HUDEP-2 (cell line): ENCODE results near the gene KCNK16.

Experiments used
- DNase-seq, 76 experiments: peaks; one replicate each; lab custom pipeline; 2025; ENCODE audit not compliant: unreplicated experiment in 76 of 76; lab: John Stamatoyannopoulos, UW

The KCNK16 gene

GRCh38 chr6:39342692-39343395, 20.3 kb upstream of the KCNK16 start:
- DNase-seq: no peak

DNA sequence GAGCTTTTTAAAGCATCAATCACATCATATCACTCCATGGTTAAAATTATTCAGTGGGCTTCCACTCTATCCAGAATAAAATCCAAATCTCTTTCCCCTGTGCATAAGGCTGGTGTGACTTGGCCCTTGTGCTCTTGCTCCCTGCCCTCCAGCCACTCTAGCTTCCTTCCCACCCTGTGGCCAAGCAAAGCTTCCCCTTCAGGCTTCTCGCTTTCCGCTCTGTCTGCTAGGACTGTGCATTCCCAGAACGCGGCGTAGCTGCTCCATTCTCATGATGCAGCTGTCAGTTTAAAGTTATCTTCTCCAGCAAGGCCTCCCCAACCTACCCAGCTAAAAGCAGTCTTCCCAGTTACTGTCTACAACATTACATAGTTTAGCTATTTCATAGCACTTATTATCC, 19.4 kb upstream of the KCNK16 start:
- no peak for DNase-seq

DNA sequence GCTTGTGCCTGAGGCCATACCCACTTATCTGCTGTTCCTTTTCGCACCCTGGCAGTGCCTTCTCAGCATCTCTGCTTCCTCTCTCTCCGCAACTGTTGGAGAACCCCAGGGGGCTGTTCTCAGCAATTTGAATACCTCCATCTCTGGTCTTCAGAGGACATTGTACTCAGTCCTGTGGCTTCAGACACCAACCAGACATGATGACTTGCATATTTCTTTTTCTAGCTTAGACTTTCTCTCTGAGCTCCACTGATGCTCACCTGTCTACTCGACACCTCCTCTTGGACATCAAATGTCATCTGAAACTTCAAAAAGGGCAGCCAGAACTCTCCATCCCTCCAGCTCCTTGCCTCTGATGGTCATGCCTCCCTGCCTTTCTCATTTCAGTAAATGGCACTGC, 18.9 kb upstream of the KCNK16 start:
- DNase-seq: no peak

GRCh38 chr6:39339868-39340550, 17.5 kb upstream of the KCNK16 start:
- DNase-seq: no peak

- no peak for DNase-seq
These were observed 16.8 kb upstream of the KCNK16 start for GRCh38 chr6:39339096-39339867.

GRCh38 chr6:39338397-39338796, 15.9 kb upstream of the KCNK16 start:
- DNase-seq: no peak

GRCh38 chr6:39335780-39336545, 13.5 kb upstream of the KCNK16 start:
- no peak for DNase-seq

- DNase-seq: no peak
These were observed 11.3 kb upstream of the KCNK16 start for GRCh38 chr6:39333644-39334438.

GRCh38 chr6:39330476-39330875, 8.0 kb upstream of the KCNK16 start:
- no peak for DNase-seq

GRCh38 chr6:39330057-39330456, 7.6 kb upstream of the KCNK16 start:
- no peak for DNase-seq

DNA sequence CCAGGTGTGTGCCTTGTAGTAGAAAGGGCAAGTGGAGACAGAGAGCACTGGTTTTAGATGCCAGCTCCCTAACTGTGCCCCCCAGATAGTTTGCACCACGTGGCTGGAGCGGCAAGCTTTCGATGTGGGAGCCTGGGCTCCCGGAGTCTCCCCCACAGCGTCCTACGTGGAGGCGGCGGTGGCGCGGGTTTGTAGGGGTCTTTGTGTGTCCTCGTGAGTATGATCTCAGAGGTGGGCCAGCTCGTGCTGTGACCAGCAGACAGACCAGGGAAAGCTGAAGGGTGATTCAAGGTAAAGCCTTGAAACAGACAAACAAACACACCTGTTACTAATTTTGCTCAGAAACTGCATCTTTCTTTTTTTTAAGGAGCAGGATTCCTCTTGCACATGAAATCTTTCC, 5.6 kb upstream of the KCNK16 start:
- DNase-seq: no peak

DNA sequence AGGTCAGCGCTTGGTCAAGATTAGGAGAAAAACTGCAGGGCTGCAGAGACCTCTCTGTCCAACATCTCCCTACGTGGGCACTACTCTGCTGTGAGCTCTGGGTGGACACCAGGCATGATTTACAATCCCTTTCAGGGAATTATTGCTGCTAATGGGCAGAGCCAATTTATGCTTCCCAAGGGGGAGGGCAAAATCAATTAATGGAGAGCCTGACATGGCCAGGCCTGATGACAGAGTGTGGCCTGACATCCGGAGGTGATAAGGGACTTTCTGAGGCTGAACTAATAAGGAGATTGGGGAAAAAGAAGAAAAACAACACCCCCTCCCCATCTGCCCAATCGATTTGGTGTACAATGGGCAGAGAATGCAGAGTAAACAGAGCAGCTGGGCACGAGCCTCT, 5.0 kb upstream of the KCNK16 start:
- DNase-seq: no peak

GRCh38 chr6:39321761-39322160, 741 bp downstream of the KCNK16 start:
- no peak for DNase-seq

GRCh38 chr6:39320363-39320984, 2.0 kb downstream of the KCNK16 start:
- DNase-seq: no peak

- DNase-seq: no peak
These were observed 2.7 kb downstream of the KCNK16 start for GRCh38 chr6:39319621-39320362.

- DNase-seq: no peak
These were observed 5.2 kb downstream of the KCNK16 start for GRCh38 chr6:39317256-39317655.

GRCh38 chr6:39314273-39314795, 8.2 kb downstream of the KCNK16 start, which contains the start of gene KCNK17:
Gene KCNK17 (minus strand): TSS chr6:39314419. CDS start chr6:39314320, 99 bp downstream.
- DNase-seq: no peak

DNA sequence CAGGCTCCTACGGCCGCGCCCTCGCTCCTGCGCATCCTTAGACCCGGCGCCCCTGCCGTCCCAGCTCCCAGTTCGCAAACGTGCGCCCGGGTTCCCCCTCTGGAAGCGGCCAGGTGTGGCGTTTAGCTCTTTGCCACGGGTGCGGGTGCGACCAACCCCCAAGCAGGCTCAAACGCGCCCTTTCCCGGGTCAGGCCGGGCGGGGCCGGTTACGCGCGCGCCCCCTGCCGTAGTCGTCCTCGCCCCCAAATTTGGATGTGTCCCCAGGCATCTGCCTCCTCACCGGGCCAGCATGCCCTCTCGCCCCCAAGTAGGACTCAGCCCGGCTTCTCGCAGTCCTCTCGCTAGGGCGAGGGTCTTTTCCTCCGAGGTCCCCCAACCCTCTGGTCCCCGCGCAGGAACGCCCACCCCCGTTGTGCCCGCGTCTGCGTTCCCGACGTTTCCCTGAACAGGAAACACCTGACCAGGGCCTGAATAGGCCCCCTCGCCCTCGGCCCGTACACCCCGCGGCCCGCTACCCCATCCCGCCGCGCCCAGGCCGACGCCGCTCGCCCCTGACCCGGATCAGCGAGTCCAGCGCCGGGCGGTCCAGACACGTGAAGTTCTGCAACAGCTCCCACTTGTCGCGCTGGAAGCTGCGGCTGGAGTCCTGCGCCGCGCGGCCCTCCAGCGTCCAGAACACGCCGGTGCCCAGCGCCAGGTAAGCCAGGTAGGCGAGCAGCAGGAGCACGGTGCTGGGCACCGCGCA, 8.8 kb downstream of the KCNK16 start:
- DNase-seq: no peak
